Hepatocyte (in vitro differentiated cells): ENCODE results near the gene BRD4.

ENCODE experiments used
- EZH2 ChIP-seq: fragments of 200-600 bp; sonication (generic); IDR thresholded peaks from 2 replicates; pipeline ENCODE4 v1.6.1; 2016; ENCODE audit warnings: antibody characterized with exemption, mild to moderate bottlenecking, borderline replicate concordance
- TF ChIP-seq, protein P1 (sequence below): fragments of 200-600 bp; sonication (generic); IDR thresholded peaks from 2 replicates; pipeline ENCODE4 v1.5.1; 2016; ENCODE audit warnings: antibody characterized with exemption, mild to moderate bottlenecking; ENCODE audit not compliant: poor library complexity

DNA sequence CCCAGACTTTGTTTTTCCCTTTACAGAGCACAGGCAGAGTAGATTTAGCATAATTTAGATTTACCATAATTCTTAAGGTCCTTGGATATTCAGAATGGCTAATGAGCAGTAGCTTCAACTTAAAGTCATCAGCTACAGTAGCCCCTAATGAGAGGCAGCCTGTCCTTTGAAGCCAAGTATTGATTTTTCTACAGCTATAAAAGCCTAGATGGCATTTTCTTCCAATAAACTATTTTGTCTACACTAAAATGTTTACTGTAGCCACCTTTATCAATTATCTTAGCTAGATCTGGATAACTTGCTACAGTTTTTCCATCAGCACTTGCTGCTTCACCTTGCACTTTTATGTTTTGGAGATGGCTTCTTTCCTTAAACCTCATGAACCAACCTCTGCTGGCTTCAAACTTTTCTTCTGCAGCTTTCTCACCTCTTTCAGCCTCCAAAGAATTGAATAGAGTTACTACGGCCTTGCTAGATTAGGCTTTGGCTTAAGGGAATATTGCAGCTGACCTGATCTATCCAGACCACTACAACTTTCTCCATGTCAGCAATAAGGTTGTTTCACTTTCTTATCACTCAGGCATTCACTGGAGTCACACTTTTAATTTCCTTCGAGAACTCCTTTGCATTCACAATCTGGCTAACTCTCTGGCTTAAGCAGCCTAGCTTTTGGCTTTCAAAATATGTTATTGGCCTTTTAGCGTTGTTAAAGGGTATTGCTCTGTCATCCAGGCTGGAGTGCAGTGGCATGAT, 26.6 kb downstream of the BRD4 start:
- no peak for TF ChIP-seq EZH2
- TF ChIP-seq, protein P1, sequence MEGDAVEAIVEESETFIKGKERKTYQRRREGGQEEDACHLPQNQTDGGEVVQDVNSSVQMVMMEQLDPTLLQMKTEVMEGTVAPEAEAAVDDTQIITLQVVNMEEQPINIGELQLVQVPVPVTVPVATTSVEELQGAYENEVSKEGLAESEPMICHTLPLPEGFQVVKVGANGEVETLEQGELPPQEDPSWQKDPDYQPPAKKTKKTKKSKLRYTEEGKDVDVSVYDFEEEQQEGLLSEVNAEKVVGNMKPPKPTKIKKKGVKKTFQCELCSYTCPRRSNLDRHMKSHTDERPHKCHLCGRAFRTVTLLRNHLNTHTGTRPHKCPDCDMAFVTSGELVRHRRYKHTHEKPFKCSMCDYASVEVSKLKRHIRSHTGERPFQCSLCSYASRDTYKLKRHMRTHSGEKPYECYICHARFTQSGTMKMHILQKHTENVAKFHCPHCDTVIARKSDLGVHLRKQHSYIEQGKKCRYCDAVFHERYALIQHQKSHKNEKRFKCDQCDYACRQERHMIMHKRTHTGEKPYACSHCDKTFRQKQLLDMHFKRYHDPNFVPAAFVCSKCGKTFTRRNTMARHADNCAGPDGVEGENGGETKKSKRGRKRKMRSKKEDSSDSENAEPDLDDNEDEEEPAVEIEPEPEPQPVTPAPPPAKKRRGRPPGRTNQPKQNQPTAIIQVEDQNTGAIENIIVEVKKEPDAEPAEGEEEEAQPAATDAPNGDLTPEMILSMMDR, result no peak
